HEK293 (cell line): ENCODE measurements around the gene EAF2.

Source experiments
- CTCF ChIA-PET: fragments of 350-600 bp; formaldehyde crosslinking; extraction: SDS; loops from one replicate; lab custom pipeline; 2021; ENCODE audit warnings: antibody characterized with exemption; lab: Yijun Ruan, JAX
- POLR2A ChIA-PET: fragments of 300-600 bp; formaldehyde crosslinking; extraction: SDS; loops from one replicate; lab custom pipeline; 2020; ENCODE audit warnings: antibody characterized with exemption, inconsistent platforms; lab: Yijun Ruan, JAX
- H3K27ac ChIP-seq: fragments of 200-500 bp; sonication (Bioruptor generic); 2 replicates; pipeline ENCODE4 v1.5.1; 2014; ENCODE audit warnings: low read depth, low read length, control low read depth, inconsistent platforms; ENCODE audit errors: extremely low read depth
- H3K36me3 ChIP-seq, 2 experiments: fragments of 200-500 bp in 1 of 2; sonication (Bioruptor generic) in 1 of 2; 1 replicate in 1 of 2; 2 replicates in 1 of 2; pipeline ENCODE4 v1.5.1; 2014 to 2017; ENCODE audit warnings: inconsistent platforms in 2 of 2, low read length in 2 of 2; ENCODE audit not compliant: control insufficient read depth in 2 of 2, insufficient read depth in 1 of 2
- H3K4me1 ChIP-seq: fragments of 200-500 bp; sonication (Bioruptor generic); 2 replicates; pipeline ENCODE4 v1.5.1; 2014; ENCODE audit warnings: mild to moderate bottlenecking, low read length, inconsistent platforms; ENCODE audit not compliant: control insufficient read depth, insufficient read depth
- H3K4me3 ChIP-seq: 2 replicates; pipeline ENCODE4 v1.5.1; 2011; ENCODE audit warnings: low read depth, mild to moderate bottlenecking, control low read depth, low read length, moderate library complexity
- H3K9me3 ChIP-seq: fragments of 200-500 bp; sonication (Bioruptor generic); 2 replicates; pipeline ENCODE4 v1.5.1; 2014; ENCODE audit warnings: low read depth, low read length, inconsistent platforms; ENCODE audit not compliant: control insufficient read depth, insufficient read depth
- KLF10 ChIP-seq: fragments of 450-650 bp; IDR thresholded peaks from 2 replicates; pipeline ENCODE4 v1.5.1; 2018; ENCODE audit warnings: missing biosample characterization, mild to moderate bottlenecking, missing genetic modification characterization
- KLF7 ChIP-seq: fragments of 450-650 bp; formaldehyde crosslinking; IDR thresholded peaks from 2 replicates; pipeline ENCODE4 v1.5.1; 2016; ENCODE audit warnings: missing biosample characterization, missing genetic modification characterization, borderline replicate concordance
- KLF9 ChIP-seq: fragments of 450-650 bp; formaldehyde crosslinking; IDR thresholded peaks from 2 replicates; pipeline ENCODE4 v1.5.1; 2016; ENCODE audit warnings: missing biosample characterization, missing genetic modification characterization, low read depth
- SALL2 ChIP-seq: fragments of 450-650 bp; formaldehyde crosslinking; IDR thresholded peaks from 2 replicates; pipeline ENCODE4 v1.5.0; 2017; ENCODE audit warnings: missing biosample characterization, mild to moderate bottlenecking, missing genetic modification characterization, borderline replicate concordance
- SETDB1 ChIP-seq: IDR thresholded peaks from one replicate; pipeline ENCODE4 v1.6.1; 2017; ENCODE audit warnings: mild to moderate bottlenecking, low read length, moderate library complexity, mixed read lengths; ENCODE audit not compliant: insufficient read length
- ZBTB26 ChIP-seq: fragments of 450-650 bp; formaldehyde crosslinking; optimal IDR thresholded peaks from 2 replicates; pipeline ENCODE3; 2016; ENCODE audit warnings: missing biosample characterization, mild to moderate bottlenecking, missing genetic modification characterization
- ZBTB6 ChIP-seq: fragments of 450-650 bp; formaldehyde crosslinking; IDR thresholded peaks from 2 replicates; pipeline ENCODE4 v1.5.1; 2017; ENCODE audit warnings: missing biosample characterization, missing genetic modification characterization
- ZNF112 ChIP-seq: fragments of 450-650 bp; formaldehyde crosslinking; IDR thresholded peaks from 2 replicates; pipeline ENCODE4 v1.5.0; 2017; ENCODE audit warnings: missing biosample characterization, missing genetic modification characterization
- ZNF148 ChIP-seq: fragments of 450-650 bp; formaldehyde crosslinking; IDR thresholded peaks from 2 replicates; pipeline ENCODE4 v1.5.0; 2017; ENCODE audit warnings: missing biosample characterization, missing genetic modification characterization, borderline replicate concordance
- ZNF174 ChIP-seq: fragments of 450-650 bp; formaldehyde crosslinking; IDR thresholded peaks from 2 replicates; pipeline ENCODE4 v1.5.0; 2017; ENCODE audit warnings: missing biosample characterization, mild to moderate bottlenecking, missing genetic modification characterization
- ZNF274 ChIP-seq, 2 experiments: fragments of 200-500 bp in 1 of 2; fragments of 450-650 bp in 1 of 2; sonication (Bioruptor generic) in 1 of 2; formaldehyde crosslinking in 1 of 2; IDR thresholded peaks; 2 replicates each; pipeline versions ENCODE4 v1.5.1 to v1.6.1; 2014 to 2016; ENCODE audit warnings: borderline replicate concordance in 1 of 2, inconsistent platforms in 1 of 2, low read length in 1 of 2, missing biosample characterization in 1 of 2, missing genetic modification characterization in 1 of 2
- ZNF311 ChIP-seq: fragments of 450-650 bp; formaldehyde crosslinking; IDR thresholded peaks from 2 replicates; pipeline ENCODE4 v1.5.1; 2017; ENCODE audit warnings: missing biosample characterization, missing genetic modification characterization, borderline replicate concordance
- ZNF324 ChIP-seq: fragments of 450-650 bp; formaldehyde crosslinking; IDR thresholded peaks from 2 replicates; pipeline ENCODE4 v1.5.1; 2016; ENCODE audit warnings: missing biosample characterization, missing genetic modification characterization
- ZNF48 ChIP-seq: fragments of 450-650 bp; formaldehyde crosslinking; IDR thresholded peaks from 2 replicates; pipeline ENCODE4 v1.5.1; 2016; ENCODE audit warnings: missing biosample characterization, missing genetic modification characterization
- ZNF510 ChIP-seq: fragments of 450-650 bp; formaldehyde crosslinking; IDR thresholded peaks from 2 replicates; pipeline ENCODE4 v1.5.1; 2018; ENCODE audit warnings: mild to moderate bottlenecking, missing genetic modification characterization, missing biosample characterization; ENCODE audit not compliant: insufficient replicate concordance
- ZNF560 ChIP-seq: fragments of 450-650 bp; formaldehyde crosslinking; IDR thresholded peaks from 2 replicates; pipeline ENCODE4 v1.5.1; 2017; ENCODE audit warnings: missing biosample characterization, missing genetic modification characterization, borderline replicate concordance
- ZNF623 ChIP-seq: fragments of 450-650 bp; formaldehyde crosslinking; IDR thresholded peaks from 2 replicates; pipeline ENCODE4 v1.5.1; 2016; ENCODE audit warnings: missing biosample characterization, missing genetic modification characterization
- ZNF624 ChIP-seq: fragments of 450-650 bp; formaldehyde crosslinking; IDR thresholded peaks from 2 replicates; pipeline ENCODE4 v1.5.1; 2017; ENCODE audit warnings: missing biosample characterization, missing genetic modification characterization
- ZNF658 ChIP-seq: fragments of 450-650 bp; formaldehyde crosslinking; IDR thresholded peaks from 2 replicates; pipeline ENCODE4; 2016; ENCODE audit warnings: missing biosample characterization, missing genetic modification characterization
- ZNF664 ChIP-seq: fragments of 450-650 bp; formaldehyde crosslinking; IDR thresholded peaks from 2 replicates; pipeline ENCODE4 v1.5.1; 2016; ENCODE audit warnings: missing biosample characterization, missing genetic modification characterization
- ZNF707 ChIP-seq: fragments of 450-650 bp; formaldehyde crosslinking; IDR thresholded peaks from 2 replicates; pipeline ENCODE4 v1.5.1; 2016; ENCODE audit warnings: missing biosample characterization, missing genetic modification characterization
- ZNF747 ChIP-seq: fragments of 450-650 bp; formaldehyde crosslinking; IDR thresholded peaks from 2 replicates; pipeline ENCODE4 v1.5.1; 2016; ENCODE audit warnings: missing biosample characterization, missing genetic modification characterization
- ZNF791 ChIP-seq: fragments of 450-650 bp; formaldehyde crosslinking; IDR thresholded peaks from 2 replicates; pipeline ENCODE4 v1.5.1; 2016; ENCODE audit warnings: missing biosample characterization, missing genetic modification characterization
- ZSCAN18 ChIP-seq: fragments of 450-650 bp; formaldehyde crosslinking; IDR thresholded peaks from 2 replicates; pipeline ENCODE4 v1.5.1; 2016; ENCODE audit warnings: missing biosample characterization, missing genetic modification characterization
- TF ChIP-seq, protein P1 (sequence below): fragments of 450-650 bp; formaldehyde crosslinking; IDR thresholded peaks from 2 replicates; pipeline ENCODE4 v1.5.1; 2016; ENCODE audit warnings: missing biosample characterization, missing genetic modification characterization, borderline replicate concordance

Gene EAF2

GRCh38 chr3:121863801-121864200, 28.8 kb downstream of the EAF2 start:
- CTCF ChIA-PET = no interaction called here
- Histone ChIP-seq H3K9me3 (no peaks in the 10 kb centered on the region), H3K36me3 (peaks cover 0 to 2% of the 10 kb centered on the region in 2 experiments; a peak in 1 of 3 replicates)
- TF ChIP-seq ZNF747 (tag by site-specific recombination) (no peak), KLF7 (no peak), ZNF791 (tag by site-specific recombination) (no peak), KLF10 (tag by site-specific recombination) (no peak), ZNF174 (tag by site-specific recombination) (no peak)
- TF ChIP-seq, all 188 proteins: peak for 0
- no peak overlapping the region for H3K4me3 ChIP-seq
- POLR2A ChIA-PET = no interaction called here
- H3K27ac ChIP-seq = no peak overlapping the region
- no peaks in the 10 kb centered on the region for H3K4me1 ChIP-seq

DNA sequence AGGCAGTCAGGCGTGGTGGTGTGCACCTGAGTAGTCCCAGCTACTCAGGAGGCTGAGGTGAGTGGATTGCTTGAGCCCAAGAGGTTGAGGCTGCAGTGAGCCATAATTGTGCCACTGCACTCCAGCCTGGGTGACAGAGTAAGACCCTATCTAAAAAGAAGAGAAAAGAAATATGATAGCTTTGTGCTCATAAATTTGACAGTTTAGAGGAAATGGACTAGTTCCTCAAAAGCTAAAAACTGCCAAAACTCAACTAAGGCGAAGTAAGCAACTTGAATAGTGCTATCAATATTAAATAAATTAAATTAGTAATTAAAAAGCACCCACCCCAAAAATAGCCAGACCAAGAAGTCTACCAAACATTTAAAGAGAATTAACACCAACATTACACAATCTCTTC, 34.7 kb downstream of the EAF2 start:
- CTCF ChIA-PET = no interaction called here
- no peak overlapping the region for H3K27ac ChIP-seq
- TF ChIP-seq ZNF274 (IDR thresholded peaks at IDR 0.05; ENCODE audit: low read length) (no peak), ZNF274 (tag by site-specific recombination; IDR thresholded peaks at IDR 0.05; ENCODE audit: borderline replicate concordance) (no peak), ZNF148 (tag by site-specific recombination) (no peak), ZSCAN18 (tag by site-specific recombination) (no peak), ZBTB6 (no peak), ZNF311 (tag by site-specific recombination) (no peak), ZNF48 (tag by site-specific recombination) (no peak), ZNF658 (tag by site-specific recombination) (no peak), ZNF624 (tag by site-specific recombination) (no peak), KLF9 (tag by site-specific recombination) (no peak), ZNF623 (tag by site-specific recombination) (no peak), SALL2 (tag by site-specific recombination) (no peak)
- TF ChIP-seq, all 188 proteins: peak for 0
- POLR2A ChIA-PET = no interaction called here
- Histone ChIP-seq H3K4me3 (no peak overlapping the region), H3K4me1 (no peaks in the 10 kb centered on the region), H3K36me3 (peaks cover 0 to 6% of the 10 kb centered on the region in 2 experiments; a peak in 1 of 3 replicates), H3K9me3 (no peaks in the 10 kb centered on the region)

DNA sequence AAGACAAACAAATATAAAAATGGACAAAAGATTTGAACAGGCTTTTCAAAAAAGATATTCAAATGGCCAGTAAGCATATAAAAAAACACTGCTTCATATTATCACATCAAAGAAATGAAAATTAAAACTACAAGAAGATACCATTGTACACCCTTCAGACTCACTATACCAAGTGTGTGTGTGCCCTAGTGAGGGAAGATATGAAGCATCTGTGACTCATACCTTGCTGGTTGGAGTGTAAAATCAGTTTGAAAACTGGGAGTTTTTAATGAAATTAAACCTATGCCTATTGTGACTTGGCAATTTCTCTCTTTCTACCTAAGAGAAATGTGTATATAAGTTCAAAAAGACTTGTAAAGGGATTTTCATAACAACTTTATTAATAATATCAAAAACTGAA, 35.7 kb downstream of the EAF2 start:
- Histone ChIP-seq H3K36me3 (peaks cover 0 to 6% of the 10 kb centered on the region in 2 experiments; a peak in 1 of 3 replicates), H3K4me1 (no peaks in the 10 kb centered on the region), H3K27ac (no peak overlapping the region), H3K9me3 (no peaks in the 10 kb centered on the region), H3K4me3 (no peak overlapping the region)
- POLR2A ChIA-PET = no interaction called here
- CTCF ChIA-PET = interaction anchor here (0.6 kb wide), 1 partner anchor 82 kb away, joined by 3 read pairs; no protein-coding TSS in a partner anchor
- TF ChIP-seq KLF7 = no peak
- no peak for TF ChIP-seq ZNF112 (tag by site-specific recombination)
- TF ChIP-seq ZNF560 = no peak
- no peak for TF ChIP-seq SETDB1
- TF ChIP-seq ZBTB26 (tag by site-specific recombination) = no peak
- TF ChIP-seq, protein P1, sequence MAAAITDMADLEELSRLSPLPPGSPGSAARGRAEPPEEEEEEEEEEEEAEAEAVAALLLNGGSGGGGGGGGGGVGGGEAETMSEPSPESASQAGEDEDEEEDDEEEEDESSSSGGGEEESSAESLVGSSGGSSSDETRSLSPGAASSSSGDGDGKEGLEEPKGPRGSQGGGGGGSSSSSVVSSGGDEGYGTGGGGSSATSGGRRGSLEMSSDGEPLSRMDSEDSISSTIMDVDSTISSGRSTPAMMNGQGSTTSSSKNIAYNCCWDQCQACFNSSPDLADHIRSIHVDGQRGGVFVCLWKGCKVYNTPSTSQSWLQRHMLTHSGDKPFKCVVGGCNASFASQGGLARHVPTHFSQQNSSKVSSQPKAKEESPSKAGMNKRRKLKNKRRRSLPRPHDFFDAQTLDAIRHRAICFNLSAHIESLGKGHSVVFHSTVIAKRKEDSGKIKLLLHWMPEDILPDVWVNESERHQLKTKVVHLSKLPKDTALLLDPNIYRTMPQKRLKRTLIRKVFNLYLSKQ (tag by site-specific recombination) = no peak
- TF ChIP-seq ZNF664 = no peak
- TF ChIP-seq ZNF324 = no peak
- no peak for TF ChIP-seq ZNF510
- no peak for TF ChIP-seq ZNF707
